Lower leg skin (tissue), 3 donors: Measurements from ENCODE around the gene IPP.

Source experiments
- POLR2A ChIP-seq, 2 donors: fragments of 450-650 bp; IDR thresholded peaks; one replicate each; pipeline ENCODE4 v1.6.1; 2016 to 2017; ENCODE audit warnings: antibody characterized with exemption in 2 of 2, mild to moderate bottlenecking in 1 of 2, moderate library complexity in 1 of 2
- TF ChIP-seq, protein P1 (sequence below), 3 donors: fragments of 450-650 bp; IDR thresholded peaks; one replicate each; pipeline ENCODE4 v1.5.1; 2016; ENCODE audit warnings: antibody characterized with exemption in 3 of 3, mild to moderate bottlenecking in 3 of 3, moderate library complexity in 2 of 3

DNA sequence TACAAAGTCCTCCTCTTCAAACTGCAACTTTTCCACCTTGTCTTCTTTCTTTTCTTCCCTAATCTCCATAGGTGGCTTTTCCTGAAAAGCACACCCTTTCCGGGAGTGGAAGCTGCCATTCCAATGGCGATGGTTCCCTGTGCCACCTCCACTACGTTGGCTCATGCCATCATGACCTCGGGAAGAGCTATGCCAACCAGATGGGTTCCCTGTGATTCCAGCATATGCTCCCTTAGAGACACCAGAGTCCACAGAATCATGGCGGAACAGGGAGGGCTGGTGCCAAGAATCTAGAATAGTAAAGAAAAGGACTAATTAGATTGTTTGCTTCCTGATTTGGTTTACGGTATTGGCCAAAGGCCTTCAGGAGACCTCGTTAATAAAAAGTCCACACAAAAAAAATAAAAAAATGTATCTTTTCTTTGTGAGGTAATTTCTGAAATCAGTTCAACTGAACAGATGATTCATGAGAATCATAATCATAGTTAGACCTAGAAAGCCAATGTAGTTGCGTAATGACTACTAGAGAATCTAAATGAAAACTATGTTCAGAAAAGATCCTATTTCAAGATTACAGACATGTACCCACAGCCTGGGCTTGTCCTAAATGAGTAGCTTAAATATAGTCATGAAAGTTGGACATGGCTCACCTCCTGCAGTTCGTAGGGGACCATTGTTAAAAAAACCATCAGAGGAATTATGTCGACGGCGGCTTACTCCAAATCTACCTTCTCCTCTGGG, 95.7 kb downstream of the IPP start:
- TF ChIP-seq, protein P1, sequence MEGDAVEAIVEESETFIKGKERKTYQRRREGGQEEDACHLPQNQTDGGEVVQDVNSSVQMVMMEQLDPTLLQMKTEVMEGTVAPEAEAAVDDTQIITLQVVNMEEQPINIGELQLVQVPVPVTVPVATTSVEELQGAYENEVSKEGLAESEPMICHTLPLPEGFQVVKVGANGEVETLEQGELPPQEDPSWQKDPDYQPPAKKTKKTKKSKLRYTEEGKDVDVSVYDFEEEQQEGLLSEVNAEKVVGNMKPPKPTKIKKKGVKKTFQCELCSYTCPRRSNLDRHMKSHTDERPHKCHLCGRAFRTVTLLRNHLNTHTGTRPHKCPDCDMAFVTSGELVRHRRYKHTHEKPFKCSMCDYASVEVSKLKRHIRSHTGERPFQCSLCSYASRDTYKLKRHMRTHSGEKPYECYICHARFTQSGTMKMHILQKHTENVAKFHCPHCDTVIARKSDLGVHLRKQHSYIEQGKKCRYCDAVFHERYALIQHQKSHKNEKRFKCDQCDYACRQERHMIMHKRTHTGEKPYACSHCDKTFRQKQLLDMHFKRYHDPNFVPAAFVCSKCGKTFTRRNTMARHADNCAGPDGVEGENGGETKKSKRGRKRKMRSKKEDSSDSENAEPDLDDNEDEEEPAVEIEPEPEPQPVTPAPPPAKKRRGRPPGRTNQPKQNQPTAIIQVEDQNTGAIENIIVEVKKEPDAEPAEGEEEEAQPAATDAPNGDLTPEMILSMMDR (IDR thresholded peaks at IDR 0.05): no peak
- no peak for TF ChIP-seq POLR2A (IDR thresholded peaks at IDR 0.05)
